Measurements from ENCODE around the gene PPP2R2B.

Gene PPP2R2B

GRCh38 chr5:146796144-146796543, 82.4 kb downstream of the PPP2R2B start:
- H4K8ac ChIP-seq (ENCODE audit: low read depth, low read length): no peak overlapping the region
- H3K36me3 ChIP-seq (ENCODE audit: control insufficient read depth, insufficient read depth, low read length): no peaks in the 10 kb centered on the region
- H2BK120ac ChIP-seq (ENCODE audit: low read depth, low read length): no peak overlapping the region
- no peaks in the 10 kb centered on the region for H3K27me3 ChIP-seq (ENCODE audit: insufficient read depth, low read length, poor library complexity)
- no peak overlapping the region for H3K56ac ChIP-seq (ENCODE audit: low read length)
- H2BK15ac ChIP-seq (replicated peaks; ENCODE audit: low read depth): no peak overlapping the region
- no peak overlapping the region for H3K4me3 ChIP-seq (ENCODE audit: low read length)
- no peak overlapping the region for H4K5ac ChIP-seq (ENCODE audit: low read length)
- H2BK5ac ChIP-seq (ENCODE audit: low read length): no peak overlapping the region
- no peak overlapping the region for H3K9ac ChIP-seq (ENCODE audit: low read length)
- no peaks in the 10 kb centered on the region for H3K79me2 ChIP-seq (ENCODE audit: control insufficient read depth, insufficient read depth, low read length)
- H3K4me2 ChIP-seq (ENCODE audit: low read length): no peak overlapping the region
- no peak overlapping the region for H2AK5ac ChIP-seq (ENCODE audit: low read length)
- peak overlapping the region; percentile 36 for H3K4ac ChIP-seq (ENCODE audit: low read depth, low read length)
- WGBS (ENCODE audit: extremely low coverage, insufficient coverage, low lambda C conversion rate): no CpG with 5 or more reads among the region's 4 CpGs
- no peak for DNase-seq
- H3K23ac ChIP-seq (ENCODE audit: low read length): no peak overlapping the region
- H3K4me1 ChIP-seq (ENCODE audit: control insufficient read depth, low read depth, low read length): peaks cover 9% of the 10 kb centered on the region
- peak overlapping the region; percentile 80 for H3K18ac ChIP-seq (ENCODE audit: low read length)
- no peaks in the 10 kb centered on the region for H3K79me1 ChIP-seq (ENCODE audit: low read length)
- H3K27ac ChIP-seq (ENCODE audit: low read depth, low read length): no peak overlapping the region

DNA sequence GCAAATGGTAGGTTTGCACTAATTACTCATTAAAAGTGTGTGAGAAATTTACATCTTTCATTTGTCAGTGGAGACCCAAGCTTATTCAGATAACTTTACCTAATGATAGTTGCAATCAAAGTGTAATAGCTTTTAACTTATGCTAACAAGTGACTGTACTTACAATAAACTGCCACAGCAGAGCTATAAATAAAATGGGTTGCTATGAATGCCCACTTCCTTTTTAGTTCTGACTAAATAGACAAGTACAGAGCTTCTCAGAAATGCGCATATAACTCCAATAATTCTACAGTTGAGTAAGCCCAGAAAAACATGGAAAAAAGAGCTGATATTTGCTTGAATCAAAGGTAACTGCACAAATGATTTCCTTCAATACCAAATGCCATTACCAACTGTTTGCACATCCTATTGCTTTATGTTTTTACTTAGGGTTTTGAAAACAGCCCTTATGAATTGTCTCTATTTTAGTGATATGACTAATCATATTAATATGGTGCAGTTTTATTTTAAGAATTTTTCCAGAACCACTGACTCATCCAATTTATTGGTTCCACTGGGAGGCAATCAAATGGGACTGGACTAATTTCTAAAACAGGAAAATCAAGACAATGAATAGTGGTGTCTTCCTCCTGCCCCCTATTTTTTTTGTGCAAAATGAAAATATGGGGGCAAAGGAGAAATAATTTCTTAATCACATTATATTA, 84.1 kb downstream of the PPP2R2B start:
- Histone ChIP-seq H4K8ac (ENCODE audit: low read depth, low read length) (no peak overlapping the region), H4K5ac (ENCODE audit: low read length) (no peak overlapping the region), H3K4me2 (ENCODE audit: low read length) (no peak overlapping the region), H3K27ac (ENCODE audit: low read depth, low read length) (no peak overlapping the region), H3K79me2 (ENCODE audit: control insufficient read depth, insufficient read depth, low read length) (no peaks in the 10 kb centered on the region), H3K9ac (ENCODE audit: low read length) (no peak overlapping the region), H3K18ac (ENCODE audit: low read length) (no peak overlapping the region), H3K79me1 (ENCODE audit: low read length) (no peaks in the 10 kb centered on the region), H2BK5ac (ENCODE audit: low read length) (no peak overlapping the region), H3K4me1 (ENCODE audit: control insufficient read depth, low read depth, low read length) (peaks cover 18% of the 10 kb centered on the region), H3K27me3 (ENCODE audit: insufficient read depth, low read length, poor library complexity) (no peaks in the 10 kb centered on the region), H2BK15ac (replicated peaks; ENCODE audit: low read depth) (no peak overlapping the region), H2BK120ac (ENCODE audit: low read depth, low read length) (no peak overlapping the region), H3K4me3 (ENCODE audit: low read length) (no peak overlapping the region), H3K23ac (ENCODE audit: low read length) (no peak overlapping the region), H3K56ac (ENCODE audit: low read length) (no peak overlapping the region), H2AK5ac (ENCODE audit: low read length) (no peak overlapping the region), H3K36me3 (ENCODE audit: control insufficient read depth, insufficient read depth, low read length) (no peaks in the 10 kb centered on the region), H3K4ac (ENCODE audit: low read depth, low read length) (no peak overlapping the region)
- no CpG with 5 or more reads among the region's 1 CpG for WGBS (ENCODE audit: extremely low coverage, insufficient coverage, low lambda C conversion rate)
- no peak for DNase-seq

DNA sequence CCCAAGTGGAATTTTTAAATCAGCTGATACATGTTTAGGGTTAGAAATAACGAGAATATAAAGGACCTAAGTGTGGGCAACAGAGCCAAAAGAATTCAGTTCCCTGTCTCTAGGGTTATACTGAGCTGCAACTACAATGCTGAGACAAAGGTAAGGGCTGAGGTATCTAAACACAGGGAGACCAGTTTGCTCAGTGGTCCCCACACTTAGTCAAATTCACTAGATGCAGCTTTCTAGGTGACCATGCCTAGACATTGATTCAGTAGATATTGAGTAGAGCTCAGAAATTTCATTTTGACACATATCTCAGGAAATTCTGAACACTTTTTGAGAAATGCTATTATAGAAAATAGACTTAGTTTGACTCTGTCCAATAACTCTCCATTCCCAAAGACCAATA, 84.8 kb downstream of the PPP2R2B start:
- Histone ChIP-seq H3K4me1 (ENCODE audit: control insufficient read depth, low read depth, low read length) (peaks cover 18% of the 10 kb centered on the region), H3K79me2 (ENCODE audit: control insufficient read depth, insufficient read depth, low read length) (no peaks in the 10 kb centered on the region), H3K9ac (ENCODE audit: low read length) (no peak overlapping the region), H2BK120ac (ENCODE audit: low read depth, low read length) (no peak overlapping the region), H3K18ac (ENCODE audit: low read length) (no peak overlapping the region), H3K4me3 (ENCODE audit: low read length) (no peak overlapping the region), H4K8ac (ENCODE audit: low read depth, low read length) (no peak overlapping the region), H3K36me3 (ENCODE audit: control insufficient read depth, insufficient read depth, low read length) (no peaks in the 10 kb centered on the region), H3K27me3 (ENCODE audit: insufficient read depth, low read length, poor library complexity) (no peaks in the 10 kb centered on the region), H3K4ac (ENCODE audit: low read depth, low read length) (no peak overlapping the region), H2BK15ac (replicated peaks; ENCODE audit: low read depth) (no peak overlapping the region), H3K56ac (ENCODE audit: low read length) (no peak overlapping the region), H3K23ac (ENCODE audit: low read length) (no peak overlapping the region), H3K27ac (ENCODE audit: low read depth, low read length) (no peak overlapping the region), H2AK5ac (ENCODE audit: low read length) (no peak overlapping the region), H2BK5ac (ENCODE audit: low read length) (no peak overlapping the region), H3K79me1 (ENCODE audit: low read length) (no peaks in the 10 kb centered on the region), H4K5ac (ENCODE audit: low read length) (no peak overlapping the region), H3K4me2 (ENCODE audit: low read length) (no peak overlapping the region)
- no peak for DNase-seq
- no CpG with 5 or more reads among the region's 1 CpG for WGBS (ENCODE audit: extremely low coverage, insufficient coverage, low lambda C conversion rate)

DNA sequence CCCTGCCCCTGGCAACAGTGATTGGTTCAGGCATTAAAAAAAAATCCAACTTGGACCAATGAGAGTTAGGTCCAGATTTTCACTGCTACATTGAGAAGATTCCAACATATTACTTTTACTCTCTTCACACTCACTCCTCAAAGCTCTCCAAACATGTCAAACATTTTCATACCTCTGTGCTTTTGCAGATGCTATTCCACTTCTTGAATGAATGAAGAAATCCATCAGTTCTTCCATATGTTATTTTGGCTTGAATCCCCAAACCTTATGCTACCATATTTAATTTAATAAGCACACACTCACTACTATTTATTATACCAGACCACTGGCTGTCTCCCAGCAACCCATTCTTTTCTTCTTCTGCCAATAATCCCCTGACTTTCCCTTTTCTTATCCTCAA, 87.1 kb downstream of the PPP2R2B start:
- DNase-seq: no peak
- H2BK5ac ChIP-seq (ENCODE audit: low read length): no peak overlapping the region
- H4K5ac ChIP-seq (ENCODE audit: low read length): no peak overlapping the region
- H3K18ac ChIP-seq (ENCODE audit: low read length): no peak overlapping the region
- no peaks in the 10 kb centered on the region for H3K79me2 ChIP-seq (ENCODE audit: control insufficient read depth, insufficient read depth, low read length)
- H3K4me2 ChIP-seq (ENCODE audit: low read length): no peak overlapping the region
- no peak overlapping the region for H2BK120ac ChIP-seq (ENCODE audit: low read depth, low read length)
- no peak overlapping the region for H3K23ac ChIP-seq (ENCODE audit: low read length)
- no peak overlapping the region for H2AK5ac ChIP-seq (ENCODE audit: low read length)
- H3K79me1 ChIP-seq (ENCODE audit: low read length): no peaks in the 10 kb centered on the region
- H3K4ac ChIP-seq (ENCODE audit: low read depth, low read length): no peak overlapping the region
- no peaks in the 10 kb centered on the region for H3K36me3 ChIP-seq (ENCODE audit: control insufficient read depth, insufficient read depth, low read length)
- no peak overlapping the region for H3K27ac ChIP-seq (ENCODE audit: low read depth, low read length)
- H3K9ac ChIP-seq (ENCODE audit: low read length): no peak overlapping the region
- peak overlapping the region; percentile 80 for H2BK15ac ChIP-seq (replicated peaks; ENCODE audit: low read depth)
- H3K4me3 ChIP-seq (ENCODE audit: low read length): no peak overlapping the region
- peaks cover 18% of the 10 kb centered on the region for H3K4me1 ChIP-seq (ENCODE audit: control insufficient read depth, low read depth, low read length)
- H4K8ac ChIP-seq (ENCODE audit: low read depth, low read length): no peak overlapping the region
- H3K27me3 ChIP-seq (ENCODE audit: insufficient read depth, low read length, poor library complexity): no peaks in the 10 kb centered on the region
- no peak overlapping the region for H3K56ac ChIP-seq (ENCODE audit: low read length)

- H3K27ac ChIP-seq (ENCODE audit: low read depth, low read length): peak overlapping the region; percentile 85
- no peak overlapping the region for H3K9ac ChIP-seq (ENCODE audit: low read length)
Measured at GRCh38 chr5:146789712-146790653, 88.6 kb downstream of the PPP2R2B start.

More at GRCh38 chr5:146789712-146790653, 88.6 kb downstream of the PPP2R2B start:
- Histone ChIP-seq H3K4me2 (ENCODE audit: low read length) (no peak overlapping the region), H2AK5ac (ENCODE audit: low read length) (peak overlapping the region; percentile 39), H2BK15ac (replicated peaks; ENCODE audit: low read depth) (no peak overlapping the region), H3K4ac (ENCODE audit: low read depth, low read length) (peak overlapping the region; percentile 81), H2BK5ac (ENCODE audit: low read length) (peak overlapping the region; percentile 94), H3K4me1 (ENCODE audit: control insufficient read depth, low read depth, low read length) (peaks cover 15% of the 10 kb centered on the region), H3K27me3 (ENCODE audit: insufficient read depth, low read length, poor library complexity) (no peaks in the 10 kb centered on the region), H3K56ac (ENCODE audit: low read length) (peak overlapping the region; percentile 73), H3K18ac (ENCODE audit: low read length) (peak overlapping the region; percentile 86), H2BK120ac (ENCODE audit: low read depth, low read length) (peak overlapping the region; percentile 100), H3K36me3 (ENCODE audit: control insufficient read depth, insufficient read depth, low read length) (no peaks in the 10 kb centered on the region), H3K23ac (ENCODE audit: low read length) (no peak overlapping the region), H3K79me2 (ENCODE audit: control insufficient read depth, insufficient read depth, low read length) (no peaks in the 10 kb centered on the region), H3K4me3 (ENCODE audit: low read length) (no peak overlapping the region), H3K79me1 (ENCODE audit: low read length) (no peaks in the 10 kb centered on the region), H4K5ac (ENCODE audit: low read length) (no peak overlapping the region), H4K8ac (ENCODE audit: low read depth, low read length) (no peak overlapping the region)
- DNase-seq: peak; percentile 70
- no CpG with 5 or more reads among the region's 6 CpGs for WGBS (ENCODE audit: extremely low coverage, insufficient coverage, low lambda C conversion rate)

Measured in mesendoderm (in vitro differentiated cells).